Measurements from ENCODE around the gene BBOF1. TPM values are rescaled to one million over a fixed set of nuclear protein-coding genes. Genes with fewer than 3 reads are reported as not detected.

Gene BBOF1
- total and polyA plus RNA-seq, 2 of the 8 experiments (the other 6 are each of a cell fraction or from before 2014, with no cell fraction given) = 0.26 to 0.60 TPM

- Histone ChIP-seq H3K79me1 (ENCODE audit: low read depth, low read length) (no peaks in the 10 kb centered on the region), H3K23ac (ENCODE audit: insufficient read length) (no peak overlapping the region), H3K79me2 (ENCODE audit: control insufficient read depth in 1 of 2, insufficient read depth in 2 of 2, low read length in 2 of 2) (no peaks in the 10 kb centered on the region), H2BK15ac (ENCODE audit: low read length) (no peak overlapping the region), H4K20me1 (replicated peaks in 1 of 2; ENCODE audit: control insufficient read depth in 1 of 2, insufficient read depth in 2 of 2, low read length in 2 of 2) (peaks cover 0 to 3% of the 10 kb centered on the region in 2 experiments), H3K9ac (replicated peaks in 1 of 4; ENCODE audit: extremely low read depth in 1 of 4, low read depth in 3 of 4, low read length in 3 of 4) (no peak overlapping the region), H3K4me2 (ENCODE audit: insufficient read depth in 1 of 2, low read depth in 2 of 2, low read length in 2 of 2) (no peak overlapping the region), H3K23me2 (ENCODE audit: low read depth, low read length) (no peaks in the 10 kb centered on the region), H2BK120ac (replicated peaks; ENCODE audit: low read depth, low read length) (no peak overlapping the region), H3K27me3 (replicated peaks in 1 of 4; ENCODE audit: control insufficient read depth in 3 of 4, extremely low read depth in 1 of 4, insufficient read depth in 3 of 4, low read length in 3 of 4) (no peaks in the 10 kb centered on the region), H4K5ac (ENCODE audit: insufficient read length, low read depth, low read length) (no peak overlapping the region), H3K4me3 (ENCODE audit: extremely low read depth in 1 of 4, insufficient read depth in 2 of 4, low read depth in 3 of 4, low read length in 4 of 4) (no peak overlapping the region), H2BK20ac (ENCODE audit: low read length) (no peak overlapping the region), H2AFZ (ENCODE audit: low read length) (no peak overlapping the region), H2BK5ac (ENCODE audit: low read depth, low read length) (no peak overlapping the region), H4K91ac (replicated peaks; ENCODE audit: insufficient read length, low read length) (no peak overlapping the region), H3K36me3 (ENCODE audit: control insufficient read depth in 2 of 4, insufficient read depth in 4 of 4, low read length in 3 of 4) (peaks cover 0 to 45% (median 9%) of the 10 kb centered on the region in 4 experiments; a peak in 6 of 8 replicates), H3K14ac (ENCODE audit: insufficient read length) (no peak overlapping the region), H2BK12ac (ENCODE audit: low read depth, low read length) (no peak overlapping the region), H3K56ac (replicated peaks; ENCODE audit: insufficient read length, low read depth, low read length) (no peak overlapping the region), H4K8ac (ENCODE audit: extremely low read depth, insufficient read depth, low read length) (no peak overlapping the region), H3K4me1 (replicated peaks in 1 of 4; ENCODE audit: control insufficient read depth in 3 of 4, insufficient read depth in 4 of 4, low read length in 3 of 4) (no peaks in the 10 kb centered on the region), H2AK5ac (ENCODE audit: low read depth, low read length) (no peak overlapping the region), H3K9me3 (ENCODE audit: insufficient read depth in 2 of 2, low read depth in 1 of 2, low read length in 1 of 2) (no peaks in the 10 kb centered on the region), H3K18ac (ENCODE audit: extremely low read depth, low read length) (no peak overlapping the region), H3K27ac (ENCODE audit: low read depth, low read length) (no peak overlapping the region), H3K4ac (replicated peaks; ENCODE audit: insufficient read length, low read depth, low read length) (no peak overlapping the region)
- CTCF ChIA-PET (ENCODE audit: partially characterized antibody) = interaction anchor here (0.6 to 1.2 kb wide), 2 partner anchors 13 to 187 kb away, joined by 3 read pairs; no protein-coding TSS in a partner anchor
- POLR2A ChIA-PET (ENCODE audit: partially characterized antibody) = no interaction called here
- no peak for TF ChIP-seq RBBP5 (IDR thresholded peaks at IDR 0.05; ENCODE audit: borderline replicate concordance, low read depth, low read length)
- TF ChIP-seq MAFK (IDR thresholded peaks at IDR 0.05; ENCODE audit: low read depth, low read length) = no peak
- no peak for TF ChIP-seq SP1 (IDR thresholded peaks at IDR 0.05; ENCODE audit: low read depth, low read length)
- TF ChIP-seq FOSL1 (IDR thresholded peaks at IDR 0.05; ENCODE audit: insufficient read depth, low read depth, low read length) = no peak
- TF ChIP-seq GTF2F1 (IDR thresholded peaks at IDR 0.05; ENCODE audit: borderline replicate concordance, low read depth, low read length) = no peak
- DNase-seq (ENCODE audit: low read depth in 1 of 2, low spot score in 2 of 2) = no peak
- FAIRE-seq = no peak
Measured at GRCh38 chr14:74064426-74064825, 45.3 kb downstream of the BBOF1 start.
